CD4-positive, alpha-beta T cell treated with Interleukin-6 at 100 ng/mL for 8 hours (primary cell): ENCODE data around the gene SMAD6.

ENCODE experiments used
- DNase-seq: peaks from one replicate; pipeline ENCODE4 v3.0.0-alpha.2; 2020; ENCODE audit warnings: mixed read lengths, low spot score

The SMAD6 gene

DNA sequence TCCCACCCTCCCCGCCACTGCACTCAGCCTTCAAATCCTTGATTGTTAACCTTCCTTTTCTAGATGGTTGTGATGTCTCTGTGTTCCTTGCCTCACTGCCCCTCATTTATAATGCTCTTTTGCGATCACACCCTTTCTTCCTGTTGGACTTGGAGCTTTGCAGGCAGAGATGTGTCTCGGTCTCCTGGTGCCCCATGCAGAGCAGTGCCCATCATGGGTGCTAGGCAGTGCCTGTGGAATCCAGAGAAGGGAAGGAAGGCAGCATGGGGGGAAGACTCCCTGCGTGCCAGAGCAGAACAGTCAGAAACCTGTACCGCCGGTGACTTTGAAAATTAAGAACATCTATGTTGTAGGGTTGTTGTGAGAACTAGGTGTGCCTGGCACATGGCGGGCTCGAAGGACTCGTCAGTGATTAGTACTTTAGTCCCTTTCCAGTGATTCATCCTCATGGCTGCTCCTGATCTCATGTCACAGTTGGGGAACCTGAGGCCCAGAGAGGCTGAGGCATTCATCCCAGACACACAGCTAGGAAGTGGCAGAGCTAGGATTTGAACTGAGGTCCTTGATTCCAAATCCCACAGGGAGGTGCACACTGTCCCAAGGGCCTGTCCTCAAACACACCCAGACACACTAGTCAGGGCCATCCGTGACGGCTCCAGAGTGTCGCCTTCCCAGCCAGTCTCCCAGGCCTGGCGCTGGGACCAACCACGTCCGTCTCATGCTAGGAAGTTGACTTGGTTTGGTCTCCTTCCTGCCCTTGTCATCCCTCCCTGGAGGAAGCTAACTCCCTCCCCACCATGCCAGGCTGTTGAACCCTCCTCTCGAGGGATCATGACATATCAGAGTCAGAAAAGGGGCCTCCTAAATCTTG lies 58.3 kb downstream of the SMAD6 start:
- no peak for DNase-seq

DNA sequence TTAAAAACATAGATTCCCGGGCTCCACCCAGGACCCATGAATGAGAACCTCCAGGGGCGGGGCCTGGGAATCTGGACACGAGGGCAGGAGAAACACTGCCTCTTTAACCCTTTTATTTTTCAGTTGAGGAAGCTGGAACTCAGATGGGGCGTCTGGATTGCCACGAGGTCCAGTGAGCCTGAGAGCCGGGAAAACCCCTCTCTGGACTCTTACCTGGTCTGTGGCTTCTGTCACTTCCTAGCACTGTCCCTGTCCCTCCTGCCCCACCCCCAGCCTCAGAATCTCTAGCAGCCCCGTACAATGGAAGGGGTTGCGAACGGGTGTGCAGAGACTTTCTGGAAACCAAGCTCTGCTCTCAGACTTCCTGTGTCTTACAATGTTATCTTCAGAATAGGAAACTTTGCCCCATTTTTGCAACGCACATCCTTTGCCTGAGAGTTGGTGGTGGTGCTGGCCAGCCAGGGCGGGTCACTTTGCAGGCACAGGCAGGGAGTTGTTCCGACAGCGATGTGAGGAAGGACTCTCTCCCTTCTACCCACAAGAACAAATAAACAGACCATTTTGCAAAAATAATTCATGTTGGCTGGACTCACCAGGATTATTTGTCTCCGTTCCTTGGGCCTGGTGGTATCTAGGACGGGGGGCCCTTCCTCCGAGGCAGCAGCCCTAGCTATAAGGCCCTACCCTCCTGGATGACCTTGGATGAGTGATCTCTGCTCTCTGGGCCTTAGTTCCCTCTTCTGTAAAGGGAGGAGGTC lies 59.1 kb downstream of the SMAD6 start:
- no peak for DNase-seq

DNA sequence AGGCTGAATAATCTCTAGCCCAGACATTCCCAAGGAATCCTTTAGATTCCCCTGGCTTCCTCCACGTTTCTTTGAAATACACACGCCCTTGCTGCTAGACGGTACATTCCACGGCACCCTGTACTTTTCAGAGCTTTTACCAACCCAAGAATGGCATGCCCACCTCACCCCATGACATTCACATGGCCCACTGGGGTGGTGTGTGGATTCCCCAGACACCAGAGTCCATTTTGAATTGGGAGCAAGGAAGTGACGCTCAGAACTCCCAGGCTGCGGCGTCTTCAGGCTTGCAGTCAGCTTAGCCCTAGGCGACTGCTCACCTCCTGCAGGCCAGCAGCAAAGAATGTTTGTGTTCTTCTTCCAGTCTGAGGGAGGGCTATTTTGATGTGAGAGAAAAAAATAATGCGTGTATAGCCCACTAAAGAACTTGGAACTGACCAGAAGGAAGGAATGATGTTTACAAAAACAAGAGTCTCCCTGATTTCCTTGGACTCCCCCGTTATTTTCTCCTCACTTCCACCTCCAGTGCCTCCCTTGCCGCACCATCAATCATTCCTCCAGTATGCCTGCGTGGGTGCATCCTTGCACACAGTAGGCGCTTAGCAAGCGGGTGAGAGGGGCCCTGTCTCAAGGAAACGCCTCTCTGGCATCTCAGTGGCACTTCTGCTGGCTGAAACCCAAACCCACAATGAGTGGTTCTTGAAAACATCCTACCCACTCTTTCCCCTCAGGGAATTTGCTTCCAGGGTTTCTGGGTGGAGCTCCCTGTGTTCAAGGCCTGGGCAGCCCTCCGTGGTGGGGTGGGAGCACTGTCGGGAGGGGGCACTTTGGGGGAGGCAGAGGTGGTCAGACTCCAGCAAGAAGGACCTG lies 59.9 kb downstream of the SMAD6 start:
- no peak for DNase-seq

DNA sequence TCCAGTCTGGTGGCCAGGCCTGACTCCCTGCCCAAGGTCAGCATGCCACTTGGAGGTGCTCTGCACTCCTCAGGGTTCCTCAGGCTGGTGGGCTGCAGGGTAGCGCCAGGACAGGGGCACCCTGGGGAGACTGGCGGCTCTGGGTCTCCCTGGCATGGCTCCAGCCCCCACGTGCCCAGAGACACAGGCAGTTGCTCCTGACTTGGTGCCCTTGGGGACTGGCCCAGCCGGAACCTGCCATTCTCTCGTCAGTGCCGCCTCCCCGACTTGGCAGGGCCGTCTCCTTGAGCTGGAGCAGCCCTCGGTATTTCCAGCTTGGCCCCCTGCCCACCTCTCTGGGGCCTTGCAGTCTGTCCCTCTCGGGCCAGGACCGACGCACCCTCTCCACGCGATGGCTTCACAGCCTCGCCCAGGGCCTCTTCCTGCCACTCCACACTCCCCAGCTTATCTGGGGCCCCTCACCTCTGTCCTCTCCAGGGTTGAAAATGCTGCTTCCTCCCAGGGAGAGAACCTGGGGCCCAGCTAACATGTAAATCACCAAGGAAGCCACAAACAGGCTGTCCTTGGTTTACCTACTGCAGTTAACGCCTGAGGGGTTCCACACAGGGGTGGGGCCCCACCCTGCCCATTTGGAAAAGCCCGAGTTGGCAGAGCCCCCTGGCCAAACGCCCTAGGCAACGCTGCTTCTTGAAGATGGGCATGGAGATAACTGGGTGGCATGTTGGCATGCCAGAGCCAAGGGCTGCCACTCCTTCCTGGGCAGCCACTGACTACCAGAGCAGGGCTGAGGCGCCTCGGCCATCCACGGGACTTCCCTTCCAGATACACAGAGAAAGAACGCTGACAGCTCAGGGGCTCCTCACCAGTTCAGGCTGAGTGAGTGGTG lies 61.4 kb downstream of the SMAD6 start:
- DNase-seq = no peak

DNA sequence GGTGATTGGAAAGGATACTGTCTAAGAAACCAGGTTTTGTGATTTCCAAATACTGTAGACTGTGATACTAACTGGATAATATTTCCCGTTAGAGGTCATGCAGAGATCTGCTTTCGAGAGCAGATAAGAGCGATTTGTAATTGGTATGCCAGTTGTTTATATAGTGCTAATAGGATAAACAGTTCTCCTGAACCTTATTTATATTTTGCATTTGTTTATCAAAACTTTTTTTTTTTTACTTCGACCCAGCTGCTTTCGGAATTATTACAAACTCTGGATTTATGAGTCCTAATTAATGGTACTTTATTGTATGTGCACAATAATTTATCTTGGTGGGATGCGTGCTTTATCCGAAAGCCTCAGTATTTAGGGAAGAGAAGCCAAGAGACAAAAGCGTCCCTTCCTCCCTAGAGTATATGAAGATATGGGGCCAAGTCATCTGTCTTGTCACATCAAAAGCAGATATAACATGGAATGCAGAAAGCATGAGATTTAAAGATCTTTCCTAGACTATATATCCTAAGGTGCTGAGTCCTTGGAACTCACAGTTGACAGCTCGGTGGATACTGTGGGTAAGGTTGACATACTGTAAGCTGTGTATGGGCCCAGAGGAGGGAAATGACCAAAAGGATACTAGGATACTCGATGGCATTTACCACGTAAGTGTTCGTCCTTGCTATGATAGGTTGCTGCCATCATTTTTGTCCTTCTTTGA lies 62.2 kb downstream of the SMAD6 start:
- no peak for DNase-seq

DNA sequence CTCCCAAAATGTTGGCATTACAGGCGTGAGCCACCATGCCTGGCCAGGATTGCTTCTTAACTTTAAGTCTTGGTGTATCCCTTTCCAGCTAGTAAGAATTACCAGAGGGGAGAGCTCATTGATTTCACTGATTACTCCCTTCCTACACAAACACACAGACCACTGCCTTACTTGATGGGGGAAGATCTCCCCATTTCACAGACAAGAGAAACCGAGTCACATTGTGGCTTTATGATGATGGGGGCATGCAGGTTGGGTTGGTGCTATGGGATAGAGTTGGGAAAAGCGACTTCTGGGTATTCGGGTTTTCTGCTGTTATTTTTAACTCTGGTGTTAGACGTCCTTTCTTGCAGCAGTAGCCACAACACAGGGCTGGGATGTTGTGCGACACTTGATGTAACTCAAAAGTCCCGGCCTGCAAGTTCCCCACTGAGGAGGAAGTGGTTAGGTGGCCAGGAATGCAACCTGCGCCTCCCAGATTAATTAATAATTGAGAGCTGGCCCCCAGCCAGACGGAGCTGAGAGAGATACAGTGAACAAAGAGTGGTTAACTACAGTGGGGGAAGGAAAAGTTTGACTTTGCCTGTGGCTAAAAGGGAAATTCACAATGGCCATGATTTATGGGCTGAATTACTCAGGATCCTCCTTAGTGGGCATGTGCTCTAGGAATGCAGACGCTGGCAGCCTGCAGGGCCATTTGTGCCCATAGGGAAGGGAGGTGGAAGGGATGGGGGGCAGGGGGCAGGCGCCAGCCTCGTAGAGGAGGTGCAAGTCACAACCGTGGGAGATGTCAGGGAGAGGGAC lies 63.6 kb downstream of the SMAD6 start:
- no peak for DNase-seq

DNA sequence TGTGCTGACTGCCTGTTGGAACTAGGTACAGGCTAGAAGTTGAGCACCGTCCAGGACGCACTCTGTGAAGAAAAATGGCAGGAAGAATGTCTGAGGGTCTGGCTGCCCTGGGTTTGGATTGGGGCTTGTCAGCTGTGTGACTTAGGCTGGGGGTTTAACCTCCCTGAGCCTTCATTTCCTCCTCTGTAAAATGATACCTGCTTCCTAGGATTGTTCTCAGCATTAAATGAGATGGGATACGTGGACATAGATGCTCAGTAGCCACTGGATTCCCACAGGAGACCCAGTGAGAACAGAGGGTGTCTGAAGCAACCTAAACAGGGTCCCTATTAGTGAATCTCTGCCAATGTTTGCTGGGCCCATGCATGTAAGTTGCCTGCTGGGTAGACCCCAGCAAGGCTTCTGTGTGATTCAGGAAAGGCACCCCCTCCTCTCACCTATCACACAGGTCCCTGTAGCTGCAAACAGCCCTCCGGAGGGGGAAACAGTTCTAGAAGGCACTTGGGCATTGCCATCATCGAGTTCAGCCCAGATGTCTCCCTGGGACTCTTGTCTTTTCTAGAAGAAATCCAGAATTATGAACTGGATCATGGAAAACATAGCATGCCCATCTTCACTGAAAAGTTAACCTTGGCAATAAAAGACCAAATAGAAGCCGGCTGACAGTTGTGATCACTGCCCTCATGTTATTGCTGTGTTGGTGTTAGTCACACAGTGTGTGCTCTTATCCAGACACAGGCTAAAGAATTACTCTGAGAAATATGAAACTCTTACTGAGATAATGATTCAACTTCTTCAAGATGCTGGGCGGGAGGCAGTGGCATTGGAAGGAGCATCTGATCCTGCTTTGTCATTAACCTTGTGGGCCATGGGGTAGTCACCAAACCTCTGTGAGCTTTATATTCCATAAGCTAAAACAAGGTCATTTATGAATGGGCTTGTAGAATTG lies 64.5 kb downstream of the SMAD6 start:
- no peak for DNase-seq

DNA sequence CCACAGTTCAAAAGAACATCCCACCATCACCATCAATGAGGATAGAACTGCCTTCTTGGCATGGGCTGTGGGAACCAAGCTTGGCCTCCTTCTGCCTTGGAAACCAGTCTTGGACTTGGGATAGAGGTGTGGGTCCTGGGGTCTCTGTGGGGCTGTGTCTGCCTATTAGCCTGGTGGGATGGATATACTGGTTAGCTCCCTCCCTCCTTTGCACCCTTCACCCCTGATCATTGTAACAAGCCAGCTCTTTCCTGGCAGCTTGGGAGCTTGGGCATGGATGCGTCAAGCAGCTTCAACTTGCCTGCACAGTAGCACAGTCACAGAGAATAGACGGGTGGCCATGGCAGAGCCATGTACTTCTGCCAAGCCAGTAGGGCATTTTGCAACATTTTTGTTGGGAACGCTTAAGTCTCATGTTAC lies 65.2 kb downstream of the SMAD6 start:
- DNase-seq = no peak

DNA sequence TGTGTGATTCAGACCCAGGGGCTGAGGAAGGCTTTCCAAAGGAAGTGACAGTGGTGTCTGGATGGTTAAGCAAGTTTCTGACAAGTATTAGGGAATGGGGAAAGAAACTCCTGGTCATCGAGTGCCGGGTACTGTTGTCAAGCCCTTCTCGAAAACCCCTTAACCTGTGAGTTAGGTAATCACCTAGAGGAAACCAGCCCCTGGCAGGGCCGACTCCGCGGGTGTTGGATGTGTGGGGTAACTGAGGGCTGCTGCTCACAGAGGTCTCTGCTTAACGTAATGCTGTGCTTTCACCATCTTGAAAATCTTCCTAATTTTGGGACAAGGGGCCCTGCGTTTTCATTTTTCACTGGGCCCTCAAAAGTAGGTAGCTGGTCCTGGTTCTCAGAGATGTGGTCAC lies 67.0 kb downstream of the SMAD6 start:
- no peak for DNase-seq

DNA sequence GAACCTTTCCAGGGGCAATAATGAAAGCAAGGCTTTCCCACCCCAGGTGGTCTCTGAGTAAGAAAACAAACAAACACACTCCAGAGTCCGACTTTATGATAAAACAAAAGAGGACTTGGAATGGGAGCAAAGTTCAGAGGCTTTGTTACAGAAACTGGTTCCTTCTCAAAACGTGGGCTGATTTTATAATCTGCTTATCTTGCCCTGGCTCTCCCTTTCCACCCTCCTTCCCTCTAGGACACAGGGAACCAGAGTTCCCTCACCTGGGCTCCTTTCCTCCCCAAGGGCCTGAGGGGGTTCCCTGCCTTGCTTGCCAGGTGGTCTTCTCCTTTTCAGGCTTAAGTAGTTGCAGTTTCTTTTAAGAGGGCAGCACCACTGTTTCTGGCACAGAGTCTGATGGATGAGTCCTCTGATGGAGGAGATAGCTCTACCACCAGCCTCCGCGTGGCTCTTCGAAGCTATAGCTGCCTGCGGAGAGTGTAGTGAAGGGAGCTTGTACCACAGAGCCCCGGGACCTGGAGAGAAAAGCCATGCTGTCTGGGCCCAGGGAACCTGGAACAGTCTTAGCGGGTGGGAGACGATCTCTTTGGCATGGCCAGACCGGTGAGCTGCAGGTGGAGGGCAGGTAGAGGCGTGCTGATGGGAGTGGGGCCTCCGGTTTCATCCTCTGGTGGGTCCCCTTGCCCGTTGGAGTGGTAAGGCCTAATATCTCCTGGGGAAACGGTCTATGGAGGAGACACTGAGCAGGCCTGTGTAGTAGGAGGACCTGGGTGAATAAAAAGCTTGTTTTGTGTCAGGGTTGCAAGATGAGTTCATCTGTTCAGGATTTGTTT lies 68.7 kb downstream of the SMAD6 start:
- no peak for DNase-seq

DNA sequence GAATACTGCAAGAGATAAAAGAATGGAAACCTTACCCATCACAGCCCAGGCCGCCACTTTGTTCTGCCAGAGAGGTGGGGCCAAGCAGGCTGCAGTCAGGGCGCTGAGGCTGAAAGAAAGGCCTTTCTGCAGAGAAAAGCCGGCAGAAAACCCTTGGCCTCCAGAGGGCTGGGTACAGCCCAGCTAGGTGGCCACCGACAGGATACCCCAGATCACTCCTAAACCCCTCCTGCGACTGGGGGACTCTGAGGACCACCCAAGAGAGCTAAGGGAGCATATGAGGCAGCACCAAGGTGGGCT lies 69.3 kb downstream of the SMAD6 start:
- DNase-seq = no peak

DNA sequence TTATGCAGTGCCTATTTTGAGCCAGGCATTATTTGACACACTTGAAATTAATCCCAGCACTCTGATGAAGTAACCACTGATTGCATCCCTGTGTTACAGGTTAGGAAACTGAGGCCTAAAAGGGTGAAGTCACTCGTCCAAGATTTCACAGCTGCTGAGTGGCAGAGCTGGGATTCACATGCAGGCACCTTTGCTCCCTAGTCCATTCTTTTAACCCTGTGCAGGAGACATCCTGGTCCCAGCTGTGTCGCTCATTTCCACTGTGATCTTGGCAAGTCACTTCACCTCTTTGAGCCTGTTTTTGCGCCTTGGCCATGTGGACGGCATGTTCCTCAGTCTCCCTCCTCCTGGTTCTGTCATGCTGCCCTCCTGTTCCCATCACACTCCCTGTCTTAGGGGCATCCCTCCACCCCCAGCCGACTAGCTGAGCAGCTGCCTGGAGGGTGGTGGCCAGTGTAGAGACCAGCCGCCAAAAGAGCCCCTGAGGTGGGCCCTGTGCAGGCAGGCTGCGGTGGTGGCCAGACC lies 70.6 kb downstream of the SMAD6 start:
- no peak for DNase-seq

DNA sequence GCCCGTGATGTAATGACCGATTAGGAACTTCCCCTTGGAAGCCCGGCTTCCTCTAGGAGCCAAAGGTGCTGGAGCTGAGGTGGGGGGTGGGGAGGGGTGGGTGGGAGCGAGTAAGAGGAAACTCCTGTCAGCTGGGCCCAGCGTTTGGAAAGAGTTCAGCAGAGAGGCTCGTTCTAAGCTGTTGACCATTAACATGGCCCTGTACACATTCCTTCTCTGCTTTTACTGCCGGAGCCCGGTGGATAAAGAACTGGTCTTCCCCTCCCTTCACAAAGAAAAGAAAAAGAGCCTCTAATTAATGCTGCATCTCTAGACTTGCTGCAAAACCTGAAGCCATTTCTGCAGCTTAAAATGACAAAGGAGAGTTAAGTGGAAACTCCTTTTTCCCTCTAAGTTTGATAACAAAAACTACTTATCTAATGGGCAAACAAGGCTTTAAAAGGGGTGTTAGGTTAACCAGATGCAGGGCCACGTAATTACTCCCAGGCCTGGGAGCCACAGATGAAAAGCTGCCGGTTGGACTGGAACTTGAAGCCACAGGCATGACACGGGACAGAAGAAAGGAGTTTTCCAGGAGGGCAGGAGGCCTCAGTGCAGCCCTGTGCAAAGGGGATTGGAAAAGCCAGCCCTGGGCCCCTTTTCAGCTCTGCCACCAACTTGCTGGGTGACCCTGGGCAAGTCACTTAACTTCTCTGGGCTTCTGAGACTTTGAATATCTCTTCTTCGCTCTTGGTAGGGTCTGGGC lies 71.3 kb downstream of the SMAD6 start:
- DNase-seq = no peak

DNA sequence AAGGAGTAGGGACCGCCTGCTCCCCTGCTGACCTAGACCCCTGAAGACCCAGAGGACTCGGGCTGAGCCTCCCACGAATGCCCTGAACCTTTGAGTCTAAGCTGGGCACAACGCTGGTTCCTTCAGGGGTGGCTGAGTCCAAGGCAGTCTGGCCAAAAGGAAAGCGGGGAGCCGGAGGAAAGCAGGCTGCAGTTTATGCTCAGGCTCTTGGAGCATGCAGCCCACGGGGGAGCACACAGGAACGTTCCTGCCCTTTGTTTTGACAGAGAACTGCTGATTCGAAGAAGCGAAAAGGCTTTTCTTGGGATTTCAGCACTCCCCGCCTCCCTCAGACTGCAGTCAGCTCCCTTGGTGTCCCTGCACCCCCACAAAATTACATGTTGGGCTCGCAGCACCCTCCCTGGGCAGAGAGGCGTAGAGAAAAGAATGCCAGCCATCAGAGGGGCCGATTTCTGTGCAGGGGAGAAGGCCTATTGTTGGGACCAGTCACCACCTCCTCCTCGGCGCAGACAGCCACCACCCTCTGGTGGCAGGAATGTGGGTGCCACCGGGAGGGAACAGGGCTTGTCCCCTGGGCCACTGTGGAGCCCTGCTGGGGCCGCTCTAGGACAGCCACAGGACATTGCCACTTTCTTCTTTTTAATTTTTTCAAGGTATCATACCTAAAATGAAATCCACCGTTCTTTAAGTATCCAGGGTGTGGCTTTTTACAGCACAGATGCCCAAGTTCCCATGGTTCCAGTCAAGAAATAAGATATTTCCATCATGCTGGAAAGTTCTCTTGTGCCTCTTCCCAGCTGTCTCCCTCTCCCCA lies 72.2 kb downstream of the SMAD6 start:
- peak; percentile 33 for DNase-seq

DNA sequence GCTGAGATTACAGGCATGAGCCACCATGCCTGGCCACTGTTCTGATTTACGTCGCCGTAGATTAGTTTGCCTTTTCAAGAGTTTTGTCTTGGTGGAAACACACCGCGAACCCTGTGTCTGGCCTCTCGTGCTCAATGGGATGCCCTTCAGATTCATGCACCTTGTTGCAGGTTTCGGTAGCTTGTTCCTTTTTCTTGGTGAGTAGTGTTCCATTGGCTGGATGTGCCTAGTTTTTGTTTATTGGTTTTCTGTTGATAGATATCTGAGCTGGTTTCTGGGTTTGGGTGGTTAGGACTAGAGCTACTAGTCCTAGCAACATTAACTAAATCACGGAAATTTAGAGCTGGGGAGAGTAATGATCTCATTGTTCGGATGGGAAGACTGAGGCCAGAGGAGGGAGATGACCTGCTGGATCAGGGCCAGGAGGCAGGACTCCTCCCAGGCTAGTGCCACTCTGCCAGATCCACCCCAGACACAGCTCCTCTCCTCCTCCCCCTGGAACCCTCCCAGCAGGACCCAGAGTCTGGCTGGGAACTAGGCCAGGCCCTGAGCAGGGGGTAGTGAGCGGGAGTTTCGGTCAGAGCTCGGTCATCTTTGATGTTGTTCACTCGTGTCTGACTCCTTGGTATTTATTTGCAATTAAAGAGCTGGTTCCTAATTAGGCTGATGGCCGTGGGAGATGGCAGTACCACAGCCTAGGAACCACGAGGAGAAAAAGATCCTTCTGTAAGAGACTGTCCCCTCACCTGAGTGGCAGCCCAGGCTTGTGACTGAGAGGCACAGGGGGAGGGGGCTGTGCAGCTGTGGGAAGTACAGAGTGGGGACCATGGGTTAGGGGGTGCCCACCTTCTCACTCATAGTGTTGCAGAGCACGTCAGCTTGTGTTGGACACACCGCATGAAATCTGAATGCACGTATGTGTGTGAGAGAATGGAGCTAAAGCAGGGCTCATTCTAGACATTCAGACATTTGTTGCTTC lies 73.4 kb downstream of the SMAD6 start:
- no peak for DNase-seq
